ENCODE measurements around the gene MUS81. TPM values are rescaled to one million over a fixed set of nuclear protein-coding genes. Genes with fewer than 3 reads are reported as not detected.

The MUS81 gene
- total RNA-seq, 1 experiment from 2014 or later = 45.9 TPM

DNA sequence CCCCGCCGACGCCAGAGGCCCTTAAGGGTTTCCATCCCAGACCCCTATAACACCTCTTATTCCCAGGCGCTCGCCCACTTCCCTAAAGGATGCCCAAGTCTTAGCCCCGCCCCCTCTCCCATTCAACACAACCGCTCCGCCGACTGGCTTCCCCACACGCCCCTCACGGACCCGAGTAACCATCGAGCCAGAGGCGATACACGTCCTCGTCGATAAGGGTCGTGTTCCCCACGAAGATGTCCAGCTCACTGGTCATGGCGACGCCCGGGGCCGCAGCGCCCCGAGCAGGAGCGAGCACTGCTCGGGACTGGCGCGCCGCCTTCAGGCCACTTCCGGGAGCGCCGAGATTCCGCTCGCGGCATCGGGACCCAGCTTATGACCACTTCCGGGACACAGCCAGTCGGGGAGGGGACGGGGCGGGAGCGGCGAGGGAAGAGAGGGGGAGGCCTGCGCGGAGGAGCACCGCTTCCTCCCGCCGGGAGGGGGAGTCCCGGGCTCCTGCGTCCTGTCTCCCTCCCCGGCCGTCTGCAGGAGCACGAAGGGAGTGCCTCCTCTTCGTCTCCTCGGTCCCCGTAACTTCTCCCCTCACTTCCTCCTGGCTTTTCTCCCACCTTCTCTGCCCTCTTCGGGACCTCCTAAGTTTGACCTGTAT is 28.1 kb downstream of the MUS81 start, which contains the start of gene FIBP (continued):
- TF ChIP-seq, protein P1, sequence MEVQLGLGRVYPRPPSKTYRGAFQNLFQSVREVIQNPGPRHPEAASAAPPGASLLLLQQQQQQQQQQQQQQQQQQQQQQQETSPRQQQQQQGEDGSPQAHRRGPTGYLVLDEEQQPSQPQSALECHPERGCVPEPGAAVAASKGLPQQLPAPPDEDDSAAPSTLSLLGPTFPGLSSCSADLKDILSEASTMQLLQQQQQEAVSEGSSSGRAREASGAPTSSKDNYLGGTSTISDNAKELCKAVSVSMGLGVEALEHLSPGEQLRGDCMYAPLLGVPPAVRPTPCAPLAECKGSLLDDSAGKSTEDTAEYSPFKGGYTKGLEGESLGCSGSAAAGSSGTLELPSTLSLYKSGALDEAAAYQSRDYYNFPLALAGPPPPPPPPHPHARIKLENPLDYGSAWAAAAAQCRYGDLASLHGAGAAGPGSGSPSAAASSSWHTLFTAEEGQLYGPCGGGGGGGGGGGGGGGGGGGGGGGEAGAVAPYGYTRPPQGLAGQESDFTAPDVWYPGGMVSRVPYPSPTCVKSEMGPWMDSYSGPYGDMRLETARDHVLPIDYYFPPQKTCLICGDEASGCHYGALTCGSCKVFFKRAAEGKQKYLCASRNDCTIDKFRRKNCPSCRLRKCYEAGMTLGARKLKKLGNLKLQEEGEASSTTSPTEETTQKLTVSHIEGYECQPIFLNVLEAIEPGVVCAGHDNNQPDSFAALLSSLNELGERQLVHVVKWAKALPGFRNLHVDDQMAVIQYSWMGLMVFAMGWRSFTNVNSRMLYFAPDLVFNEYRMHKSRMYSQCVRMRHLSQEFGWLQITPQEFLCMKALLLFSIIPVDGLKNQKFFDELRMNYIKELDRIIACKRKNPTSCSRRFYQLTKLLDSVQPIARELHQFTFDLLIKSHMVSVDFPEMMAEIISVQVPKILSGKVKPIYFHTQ (CRISPR knock-in tag; IDR thresholded peaks at IDR 0.05) = no peak
- TF ChIP-seq, protein P2, sequence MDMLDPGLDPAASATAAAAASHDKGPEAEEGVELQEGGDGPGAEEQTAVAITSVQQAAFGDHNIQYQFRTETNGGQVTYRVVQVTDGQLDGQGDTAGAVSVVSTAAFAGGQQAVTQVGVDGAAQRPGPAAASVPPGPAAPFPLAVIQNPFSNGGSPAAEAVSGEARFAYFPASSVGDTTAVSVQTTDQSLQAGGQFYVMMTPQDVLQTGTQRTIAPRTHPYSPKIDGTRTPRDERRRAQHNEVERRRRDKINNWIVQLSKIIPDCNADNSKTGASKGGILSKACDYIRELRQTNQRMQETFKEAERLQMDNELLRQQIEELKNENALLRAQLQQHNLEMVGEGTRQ (CRISPR knock-in tag; IDR thresholded peaks at IDR 0.05) = peak; percentile 49; the same call in 1 of the 2 replicates
- TF ChIP-seq, protein P3, sequence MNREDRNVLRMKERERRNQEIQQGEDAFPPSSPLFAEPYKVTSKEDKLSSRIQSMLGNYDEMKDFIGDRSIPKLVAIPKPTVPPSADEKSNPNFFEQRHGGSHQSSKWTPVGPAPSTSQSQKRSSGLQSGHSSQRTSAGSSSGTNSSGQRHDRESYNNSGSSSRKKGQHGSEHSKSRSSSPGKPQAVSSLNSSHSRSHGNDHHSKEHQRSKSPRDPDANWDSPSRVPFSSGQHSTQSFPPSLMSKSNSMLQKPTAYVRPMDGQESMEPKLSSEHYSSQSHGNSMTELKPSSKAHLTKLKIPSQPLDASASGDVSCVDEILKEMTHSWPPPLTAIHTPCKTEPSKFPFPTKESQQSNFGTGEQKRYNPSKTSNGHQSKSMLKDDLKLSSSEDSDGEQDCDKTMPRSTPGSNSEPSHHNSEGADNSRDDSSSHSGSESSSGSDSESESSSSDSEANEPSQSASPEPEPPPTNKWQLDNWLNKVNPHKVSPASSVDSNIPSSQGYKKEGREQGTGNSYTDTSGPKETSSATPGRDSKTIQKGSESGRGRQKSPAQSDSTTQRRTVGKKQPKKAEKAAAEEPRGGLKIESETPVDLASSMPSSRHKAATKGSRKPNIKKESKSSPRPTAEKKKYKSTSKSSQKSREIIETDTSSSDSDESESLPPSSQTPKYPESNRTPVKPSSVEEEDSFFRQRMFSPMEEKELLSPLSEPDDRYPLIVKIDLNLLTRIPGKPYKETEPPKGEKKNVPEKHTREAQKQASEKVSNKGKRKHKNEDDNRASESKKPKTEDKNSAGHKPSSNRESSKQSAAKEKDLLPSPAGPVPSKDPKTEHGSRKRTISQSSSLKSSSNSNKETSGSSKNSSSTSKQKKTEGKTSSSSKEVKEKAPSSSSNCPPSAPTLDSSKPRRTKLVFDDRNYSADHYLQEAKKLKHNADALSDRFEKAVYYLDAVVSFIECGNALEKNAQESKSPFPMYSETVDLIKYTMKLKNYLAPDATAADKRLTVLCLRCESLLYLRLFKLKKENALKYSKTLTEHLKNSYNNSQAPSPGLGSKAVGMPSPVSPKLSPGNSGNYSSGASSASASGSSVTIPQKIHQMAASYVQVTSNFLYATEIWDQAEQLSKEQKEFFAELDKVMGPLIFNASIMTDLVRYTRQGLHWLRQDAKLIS (CRISPR knock-in tag; IDR thresholded peaks at IDR 0.05; ENCODE audit: borderline replicate concordance) = no peak
- TF ChIP-seq ETV6 (CRISPR knock-in tag; IDR thresholded peaks at IDR 0.05) (peak; percentile 60; the same call in 1 of the 2 replicates), MYBL2 (CRISPR knock-in tag; IDR thresholded peaks at IDR 0.05) (no peak; the same call in 1 of the 2 replicates), ESRRA (CRISPR knock-in tag; IDR thresholded peaks at IDR 0.05; ENCODE audit: borderline replicate concordance) (no peak), SMAD3 (CRISPR knock-in tag; IDR thresholded peaks at IDR 0.05; ENCODE audit: borderline replicate concordance) (peak; percentile 81; the same call in 1 of the 2 replicates), KAT7 (CRISPR knock-in tag; IDR thresholded peaks at IDR 0.05; ENCODE audit: borderline replicate concordance) (no peak)
- TF ChIP-seq, protein P4, sequence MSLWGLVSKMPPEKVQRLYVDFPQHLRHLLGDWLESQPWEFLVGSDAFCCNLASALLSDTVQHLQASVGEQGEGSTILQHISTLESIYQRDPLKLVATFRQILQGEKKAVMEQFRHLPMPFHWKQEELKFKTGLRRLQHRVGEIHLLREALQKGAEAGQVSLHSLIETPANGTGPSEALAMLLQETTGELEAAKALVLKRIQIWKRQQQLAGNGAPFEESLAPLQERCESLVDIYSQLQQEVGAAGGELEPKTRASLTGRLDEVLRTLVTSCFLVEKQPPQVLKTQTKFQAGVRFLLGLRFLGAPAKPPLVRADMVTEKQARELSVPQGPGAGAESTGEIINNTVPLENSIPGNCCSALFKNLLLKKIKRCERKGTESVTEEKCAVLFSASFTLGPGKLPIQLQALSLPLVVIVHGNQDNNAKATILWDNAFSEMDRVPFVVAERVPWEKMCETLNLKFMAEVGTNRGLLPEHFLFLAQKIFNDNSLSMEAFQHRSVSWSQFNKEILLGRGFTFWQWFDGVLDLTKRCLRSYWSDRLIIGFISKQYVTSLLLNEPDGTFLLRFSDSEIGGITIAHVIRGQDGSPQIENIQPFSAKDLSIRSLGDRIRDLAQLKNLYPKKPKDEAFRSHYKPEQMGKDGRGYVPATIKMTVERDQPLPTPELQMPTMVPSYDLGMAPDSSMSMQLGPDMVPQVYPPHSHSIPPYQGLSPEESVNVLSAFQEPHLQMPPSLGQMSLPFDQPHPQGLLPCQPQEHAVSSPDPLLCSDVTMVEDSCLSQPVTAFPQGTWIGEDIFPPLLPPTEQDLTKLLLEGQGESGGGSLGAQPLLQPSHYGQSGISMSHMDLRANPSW (CRISPR knock-in tag; conservative IDR thresholded peaks at IDR 0.05; ENCODE audit: low read depth) = no peak
- TF ChIP-seq, protein P5, sequence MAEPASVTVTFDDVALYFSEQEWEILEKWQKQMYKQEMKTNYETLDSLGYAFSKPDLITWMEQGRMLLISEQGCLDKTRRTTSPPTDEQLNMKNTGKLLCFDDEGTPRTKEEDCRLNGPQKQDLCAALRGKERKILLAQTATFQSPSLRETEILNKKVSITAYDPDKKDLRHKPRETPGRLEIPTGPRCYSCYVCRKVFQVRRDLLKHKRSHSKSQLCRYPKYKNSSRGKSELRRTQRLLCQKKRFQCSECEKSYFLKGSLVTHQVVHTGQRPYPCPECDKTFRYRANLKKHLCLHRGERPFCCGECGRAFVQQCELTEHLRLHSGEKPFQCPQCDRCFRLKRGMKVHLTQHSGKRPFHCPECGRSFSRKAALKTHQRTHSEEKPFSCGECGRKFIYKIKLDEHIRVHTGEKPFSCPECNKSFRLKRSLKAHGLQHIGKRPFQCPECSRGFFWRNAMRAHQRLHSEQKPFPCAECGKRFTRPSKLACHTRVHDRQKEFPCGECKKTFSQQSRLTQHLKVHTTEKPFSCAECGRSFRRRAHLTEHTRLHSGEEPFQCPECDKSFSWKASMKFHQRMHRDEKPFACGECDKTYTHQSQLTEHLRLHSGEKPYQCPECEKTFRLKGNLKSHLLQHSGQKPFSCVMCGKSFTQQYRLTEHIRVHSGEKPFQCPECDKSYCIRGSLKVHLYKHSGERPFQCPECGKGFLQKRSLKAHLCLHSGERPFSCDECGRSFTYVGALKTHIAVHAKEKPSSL (CRISPR knock-in tag; conservative IDR thresholded peaks at IDR 0.05) = no peak
- TF ChIP-seq, protein P6, sequence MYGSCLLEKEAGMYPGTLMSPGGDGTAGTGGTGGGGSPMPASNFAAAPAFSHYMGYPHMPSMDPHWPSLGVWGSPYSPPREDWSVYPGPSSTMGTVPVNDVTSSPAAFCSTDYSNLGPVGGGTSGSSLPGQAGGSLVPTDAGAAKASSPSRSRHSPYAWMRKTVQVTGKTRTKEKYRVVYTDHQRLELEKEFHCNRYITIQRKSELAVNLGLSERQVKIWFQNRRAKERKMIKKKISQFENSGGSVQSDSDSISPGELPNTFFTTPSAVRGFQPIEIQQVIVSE (CRISPR knock-in tag; IDR thresholded peaks at IDR 0.05; ENCODE audit: borderline replicate concordance) = no peak

All from WTC11 (cell line).